A549 (cell line): ENCODE data around the gene MAN2A2. TPM values are rescaled to one million over a fixed set of nuclear protein-coding genes. Genes with fewer than 3 reads are reported as not detected.

Experiments used
- ATAC-seq, 2 experiments: fragments of 200-7000 bp in 1 of 2; fragments of >200 bp in 1 of 2; cut with Nextera tagmentation in 1 of 2; cut with Tn5 transposase in 1 of 2; 3 replicates each; pipeline versions ENCODE4 v1.8.0 to v1.9.1; 2018 to 2020; ENCODE audit warnings: mild to moderate bottlenecking in 1 of 2, moderate library complexity in 1 of 2
- CTCF ChIA-PET: fragments of 300-600 bp; sonication (Branson Sonifier 250); formaldehyde crosslinking; extraction: SDS; loops from one replicate; lab custom pipeline; 2021; ENCODE audit warnings: antibody characterized with exemption, inconsistent platforms; lab: Yijun Ruan, JAX
- POLR2A ChIA-PET: fragments of 350-600 bp; formaldehyde crosslinking; extraction: SDS; loops from one replicate; lab custom pipeline; 2021; ENCODE audit warnings: antibody characterized with exemption, inconsistent platforms; lab: Yijun Ruan, JAX
- DNase-seq, 2 experiments: peaks; one replicate each; pipeline versions ENCODE4 v3.0.0 to v3.0.0-alpha.2; 2011 to 2016; ENCODE audit warnings: low read depth in 1 of 2, low spot score in 1 of 2
- FAIRE-seq: peaks from 2 replicates; lab custom pipeline; 2011; peaks lifted over from hg19 to GRCh38; lab: Jason Lieb, UNC
- H3K27ac ChIP-seq, 2 experiments: fragments of >200 bp; sonication (Bioruptor Twin); formaldehyde crosslinking; 3 replicates each; pipeline ENCODE4 v1.5.1; 2016 to 2017
- H3K4me1 ChIP-seq: fragments of >200 bp; sonication (Bioruptor Twin); formaldehyde crosslinking; 3 replicates; pipeline ENCODE4 v1.6.1; 2016
- H3K4me2 ChIP-seq: fragments of >200 bp; sonication (Bioruptor Twin); formaldehyde crosslinking; 3 replicates; pipeline ENCODE4 v1.6.1; 2016
- H3K4me3 ChIP-seq: fragments of >200 bp; sonication (Bioruptor Twin); formaldehyde crosslinking; 3 replicates; pipeline ENCODE4 v1.5.1; 2016
- H3K9me3 ChIP-seq: fragments of >200 bp; sonication (Bioruptor Twin); formaldehyde crosslinking; 3 replicates; pipeline ENCODE4 v1.6.1; 2016
- ATOH8 ChIP-seq: fragments of 250-450 bp; sonication (Bioruptor Pico); IDR thresholded peaks from 2 replicates; pipeline ENCODE4 v1.5.0; 2020; ENCODE audit warnings: low read depth, mild to moderate bottlenecking, moderate library complexity
- BCL3 ChIP-seq: fragments of >200 bp; sonication (Bioruptor Twin); formaldehyde crosslinking; IDR thresholded peaks from 3 replicates; pipeline ENCODE4 v1.6.1; 2016
- BHLHE40 ChIP-seq: IDR thresholded peaks from 2 replicates; pipeline ENCODE4 v1.6.1; 2012; ENCODE audit warnings: low read depth, low read length, inconsistent platforms
- EHF ChIP-seq: fragments of 250-450 bp; sonication (Bioruptor Pico); IDR thresholded peaks from 2 replicates; pipeline ENCODE4 v1.5.0; 2020; ENCODE audit warnings: mild to moderate bottlenecking
- EHMT2 ChIP-seq: fragments of 200-600 bp; sonication (generic); IDR thresholded peaks from 2 replicates; pipeline ENCODE4 v1.6.1; 2016; ENCODE audit warnings: antibody characterized with exemption, low read depth, mild to moderate bottlenecking, moderate library complexity
- FOSL2 ChIP-seq, 2 experiments: fragments of 450-650 bp in 1 of 2; fragments of >200 bp in 1 of 2; sonication (Bioruptor Twin) in 1 of 2; formaldehyde crosslinking; IDR thresholded peaks; 2 replicates each; pipeline versions ENCODE4 v1.5.0 to v1.6.1; 2016 to 2020; ENCODE audit warnings: mild to moderate bottlenecking in 1 of 2, moderate library complexity in 1 of 2
- HES2 ChIP-seq: fragments of >200 bp; sonication (Bioruptor Twin); formaldehyde crosslinking; IDR thresholded peaks from 2 replicates; pipeline ENCODE4 v1.6.1; 2016
- HEYL ChIP-seq: fragments of 250-450 bp; sonication (Bioruptor Pico); IDR thresholded peaks from 2 replicates; pipeline ENCODE4 v1.8.0; 2021; ENCODE audit warnings: mild to moderate bottlenecking, moderate library complexity
- HMGXB4 ChIP-seq: fragments of 250-450 bp; sonication (Bioruptor Pico); IDR thresholded peaks from 2 replicates; pipeline ENCODE4 v1.5.0; 2021; ENCODE audit warnings: mild to moderate bottlenecking, moderate library complexity, borderline replicate concordance
- HOXB5 ChIP-seq: fragments of 250-450 bp; sonication (Bioruptor Pico); IDR thresholded peaks from 2 replicates; pipeline ENCODE4 v1.5.0; 2020; ENCODE audit warnings: mild to moderate bottlenecking, moderate library complexity
- JUN ChIP-seq, 2 experiments: fragments of >200 bp; sonication (Bioruptor Twin); formaldehyde crosslinking; IDR thresholded peaks; 2 replicates in 1 of 2; 3 replicates in 1 of 2; pipeline ENCODE4 v1.6.1; 2016 to 2017
- MAFK ChIP-seq: fragments of 450-650 bp; IDR thresholded peaks from 2 replicates; pipeline ENCODE4 v1.6.1; 2014; ENCODE audit not compliant: partially characterized antibody
- MAX ChIP-seq: IDR thresholded peaks from 2 replicates; pipeline ENCODE4 v1.6.1; 2012
- MYC ChIP-seq: IDR thresholded peaks from 2 replicates; pipeline ENCODE4 v1.6.1; 2012; ENCODE audit warnings: mild to moderate bottlenecking, inconsistent platforms, low read length, improper control_type of control experiment, borderline replicate concordance
- PHF8 ChIP-seq: fragments of 200-600 bp; sonication (generic); IDR thresholded peaks from 2 replicates; pipeline ENCODE4 v1.6.1; 2016; ENCODE audit warnings: low read depth, mild to moderate bottlenecking, antibody characterized with exemption, moderate library complexity, borderline replicate concordance
- POLR2A ChIP-seq: IDR thresholded peaks from 2 replicates; pipeline ENCODE4 v1.6.1; 2012; ENCODE audit warnings: mild to moderate bottlenecking, low read length
- POLR2AphosphoS2 ChIP-seq: conservative IDR thresholded peaks from 2 replicates; pipeline ENCODE4 v1.6.1; 2012; ENCODE audit warnings: low read length, improper control_type of control experiment, inconsistent platforms
- RAD21 ChIP-seq, 2 experiments: fragments of >200 bp in 1 of 2; sonication (Bioruptor Twin) in 1 of 2; formaldehyde crosslinking in 1 of 2; IDR thresholded peaks in 1 of 2; conservative IDR thresholded peaks in 1 of 2; 2 replicates in 1 of 2; 3 replicates in 1 of 2; pipeline ENCODE4 v1.6.1; 2012 to 2018; ENCODE audit warnings: inconsistent platforms in 1 of 2
- USF2 ChIP-seq: fragments of 450-650 bp; IDR thresholded peaks from 2 replicates; pipeline ENCODE4 v1.6.1; 2014; ENCODE audit warnings: antibody characterized with exemption
- WGBS: methylation state at CpG from one replicate; pipeline ENCODE4 v1.1.6; 2017; ENCODE audit errors: missing lambda C conversion rate; 5-methylcytosine and 5-hydroxymethylcytosine counted together
- polyA plus RNA-seq, 4 experiments: library from polyadenylated mRNA; depleted of rRNA in 3 of 4; stranded (reverse); fragments of >200 nt; fragmentation: RNase III in 1 of 4; extraction: RNeasy Plus Mini Kit Qiagen cat#74134 plus additional on column Dnase treatment in 1 of 4; gene quantifications; 2 replicates in 3 of 4; 3 replicates in 1 of 4; pipeline ENCODE4 v1.2.3, GENCODE V29; 2011 to 2017
- TF ChIP-seq, protein P1 (sequence below): IDR thresholded peaks from 2 replicates; pipeline ENCODE4 v1.6.1; 2012; ENCODE audit warnings: low read depth, borderline replicate concordance
- TF ChIP-seq, protein P2 (sequence below): IDR thresholded peaks from 2 replicates; pipeline ENCODE4 v1.6.1; 2012

The MAN2A2 gene
- polyA plus RNA-seq, 2 of the 4 experiments (the other 2 are of a cell fraction): 22.0 to 32.6 TPM

GRCh38 chr15:90934256-90934948, 31.3 kb downstream of the MAN2A2 start (continued):
- TF ChIP-seq ATOH8 (CRISPR knock-in tag) (no peak), EHMT2 (no peak), FOSL2 (IDR thresholded peaks at IDR 0.05) (0 out of 2 replicates have a peak, but pooled peaks have one; percentile 12), FOSL2 (CRISPR knock-in tag; IDR thresholded peaks at IDR 0.05) (no peak), EHF (CRISPR knock-in tag) (no peak), HMGXB4 (CRISPR knock-in tag) (no peak), MAFK (no peak), USF2 (no peak), HOXB5 (CRISPR knock-in tag) (0 out of 2 replicates have a peak, but pooled peaks have one; percentile 25)

DNA sequence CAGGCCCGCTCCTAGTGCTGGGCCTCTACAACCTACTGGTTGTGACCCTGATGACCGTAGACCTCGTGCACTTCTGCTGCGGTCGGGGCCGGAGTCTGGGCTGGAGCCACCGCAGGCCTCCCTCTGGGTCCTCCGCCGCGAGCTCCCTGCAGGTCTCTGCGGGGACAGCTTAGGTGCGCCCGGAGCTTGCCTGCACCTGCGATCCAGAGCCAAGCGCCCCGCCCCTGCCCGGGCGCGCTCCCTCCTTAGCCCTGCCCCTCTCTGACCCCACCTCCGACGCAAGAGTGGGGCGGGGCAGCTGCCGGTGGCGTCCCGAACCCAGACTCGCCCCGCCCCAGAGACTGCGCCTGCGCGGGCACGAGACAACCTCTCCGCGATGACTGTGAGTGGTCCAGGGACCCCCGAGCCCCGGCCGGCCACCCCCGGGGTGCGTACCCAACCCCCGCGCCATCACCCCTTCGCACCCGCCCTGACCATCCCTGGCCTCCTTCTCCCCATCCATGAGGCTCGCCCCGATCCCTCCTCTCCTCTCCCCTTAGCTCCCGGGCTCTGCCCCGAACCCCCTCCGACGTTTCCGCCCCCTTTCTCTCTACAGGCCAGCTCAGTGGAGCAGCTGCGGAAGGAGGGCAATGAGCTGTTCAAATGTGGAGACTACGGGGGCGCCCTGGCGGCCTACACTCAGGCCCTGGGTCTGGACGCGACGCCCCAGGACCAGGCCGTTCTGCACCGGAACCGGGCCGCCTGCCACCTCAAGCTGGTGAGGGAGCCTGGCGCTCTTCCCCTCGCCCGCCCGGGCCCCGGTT, 32.0 kb downstream of the MAN2A2 start, which contains the start of gene UNC45A:
TSS of gene UNC45A (plus strand) at position 337 of the 803 bp plus-strand sequence. CDS start at position 377, 40 bp downstream.
- peak within 1 kb of the TSS; percentile 73 for H3K4me3 ChIP-seq
- ATAC-seq: peak; percentile 62 to 81
- H3K4me2 ChIP-seq: peak within 1 kb of the TSS; percentile 94
- H3K9me3 ChIP-seq: no peaks in the 10 kb centered on the region
- DNase-seq: peak; percentile 88 to 95
- under 1% methylated on average over 36 of the region's 65 CpGs for WGBS
- H3K4me1 ChIP-seq: peaks cover 30% of the 10 kb centered on the region
- TF ChIP-seq POLR2AphosphoS2: no peak
- TF ChIP-seq, protein P1, sequence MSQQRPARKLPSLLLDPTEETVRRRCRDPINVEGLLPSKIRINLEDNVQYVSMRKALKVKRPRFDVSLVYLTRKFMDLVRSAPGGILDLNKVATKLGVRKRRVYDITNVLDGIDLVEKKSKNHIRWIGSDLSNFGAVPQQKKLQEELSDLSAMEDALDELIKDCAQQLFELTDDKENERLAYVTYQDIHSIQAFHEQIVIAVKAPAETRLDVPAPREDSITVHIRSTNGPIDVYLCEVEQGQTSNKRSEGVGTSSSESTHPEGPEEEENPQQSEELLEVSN: 0 out of 2 replicates have a peak, but pooled peaks have one; percentile 16
- TF ChIP-seq BHLHE40: peak; percentile 29; the same call in 1 of the 2 replicates
- TF ChIP-seq JUN (IDR thresholded peaks at IDR 0.05): peak; percentile 39 to 53; a peak in 2 of 5 replicates
- TF ChIP-seq MAX: peak; percentile 55
- TF ChIP-seq HEYL (CRISPR knock-in tag): no peak
- 0 out of 2 replicates have a peak, but pooled peaks have one; percentile 3 for TF ChIP-seq USF2
- TF ChIP-seq RAD21 (conservative IDR thresholded peaks at IDR 0.05 in 1 of 2, IDR thresholded peaks at IDR 0.05 in 1 of 2): no peak
- TF ChIP-seq, protein P2, sequence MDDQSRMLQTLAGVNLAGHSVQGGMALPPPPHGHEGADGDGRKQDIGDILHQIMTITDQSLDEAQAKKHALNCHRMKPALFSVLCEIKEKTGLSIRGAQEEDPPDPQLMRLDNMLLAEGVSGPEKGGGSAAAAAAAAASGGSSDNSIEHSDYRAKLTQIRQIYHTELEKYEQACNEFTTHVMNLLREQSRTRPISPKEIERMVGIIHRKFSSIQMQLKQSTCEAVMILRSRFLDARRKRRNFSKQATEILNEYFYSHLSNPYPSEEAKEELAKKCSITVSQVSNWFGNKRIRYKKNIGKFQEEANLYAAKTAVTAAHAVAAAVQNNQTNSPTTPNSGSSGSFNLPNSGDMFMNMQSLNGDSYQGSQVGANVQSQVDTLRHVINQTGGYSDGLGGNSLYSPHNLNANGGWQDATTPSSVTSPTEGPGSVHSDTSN: 0 out of 2 replicates have a peak, but pooled peaks have one; percentile 8
- no peak for TF ChIP-seq HES2
- TF ChIP-seq POLR2A: peak; percentile 66
- peak; percentile 45; the same call in 1 of the 2 replicates for TF ChIP-seq MYC
- TF ChIP-seq PHF8: peak; percentile 41
- TF ChIP-seq BCL3: peak; percentile 58; the same call in 1 of the 3 replicates
- FAIRE-seq: no peak
- peak within 1 kb of the TSS; percentile 82 to 91 for H3K27ac ChIP-seq
- POLR2A ChIA-PET: interaction anchor here (0.8 to 2.3 kb wide), 4 partner anchors 9 to 19 kb away, joined by 4 to 11 read pairs (median 4); partner anchors contain the start of gene RCCD1
- CTCF ChIA-PET: interaction anchor here (0.6 to 16.4 kb wide), 34 partner anchors 12 to 624 kb away, joined by 3 to 536 read pairs (median 9); partner anchors contain the start of genes FES, FURIN, MAN2A2 and RCCD1
